Fibroblast of mammary gland (primary cell): ENCODE data around the gene SLC9C2.
"Not testable (repeated sequence)": the region's sequence is repeated elsewhere in the genome, so short reads cannot be mapped to it uniquely, and the experiment has no call there.

Experiments
- DNase-seq: peaks from one replicate; pipeline ENCODE4 v3.0.0-alpha.2; 2010; ENCODE audit warnings: low read depth
- H3K4me3 ChIP-seq: 2 replicates; pipeline ENCODE4 v1.5.1; 2011; ENCODE audit warnings: low read depth, mild to moderate bottlenecking, low read length, moderate library complexity; ENCODE audit not compliant: control insufficient read depth
- TF ChIP-seq, protein P1 (sequence below): conservative IDR thresholded peaks from 2 replicates; pipeline ENCODE4 v1.5.1; 2011; ENCODE audit warnings: low read depth, low read length, inconsistent platforms; ENCODE audit not compliant: control insufficient read depth, insufficient read depth

SLC9C2 gene

GRCh38 chr1:173523329-173523728, 79.5 kb downstream of the SLC9C2 start:
- no peak for DNase-seq
- TF ChIP-seq, protein P1, sequence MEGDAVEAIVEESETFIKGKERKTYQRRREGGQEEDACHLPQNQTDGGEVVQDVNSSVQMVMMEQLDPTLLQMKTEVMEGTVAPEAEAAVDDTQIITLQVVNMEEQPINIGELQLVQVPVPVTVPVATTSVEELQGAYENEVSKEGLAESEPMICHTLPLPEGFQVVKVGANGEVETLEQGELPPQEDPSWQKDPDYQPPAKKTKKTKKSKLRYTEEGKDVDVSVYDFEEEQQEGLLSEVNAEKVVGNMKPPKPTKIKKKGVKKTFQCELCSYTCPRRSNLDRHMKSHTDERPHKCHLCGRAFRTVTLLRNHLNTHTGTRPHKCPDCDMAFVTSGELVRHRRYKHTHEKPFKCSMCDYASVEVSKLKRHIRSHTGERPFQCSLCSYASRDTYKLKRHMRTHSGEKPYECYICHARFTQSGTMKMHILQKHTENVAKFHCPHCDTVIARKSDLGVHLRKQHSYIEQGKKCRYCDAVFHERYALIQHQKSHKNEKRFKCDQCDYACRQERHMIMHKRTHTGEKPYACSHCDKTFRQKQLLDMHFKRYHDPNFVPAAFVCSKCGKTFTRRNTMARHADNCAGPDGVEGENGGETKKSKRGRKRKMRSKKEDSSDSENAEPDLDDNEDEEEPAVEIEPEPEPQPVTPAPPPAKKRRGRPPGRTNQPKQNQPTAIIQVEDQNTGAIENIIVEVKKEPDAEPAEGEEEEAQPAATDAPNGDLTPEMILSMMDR, result no peak
- no peak overlapping the region for H3K4me3 ChIP-seq

DNA sequence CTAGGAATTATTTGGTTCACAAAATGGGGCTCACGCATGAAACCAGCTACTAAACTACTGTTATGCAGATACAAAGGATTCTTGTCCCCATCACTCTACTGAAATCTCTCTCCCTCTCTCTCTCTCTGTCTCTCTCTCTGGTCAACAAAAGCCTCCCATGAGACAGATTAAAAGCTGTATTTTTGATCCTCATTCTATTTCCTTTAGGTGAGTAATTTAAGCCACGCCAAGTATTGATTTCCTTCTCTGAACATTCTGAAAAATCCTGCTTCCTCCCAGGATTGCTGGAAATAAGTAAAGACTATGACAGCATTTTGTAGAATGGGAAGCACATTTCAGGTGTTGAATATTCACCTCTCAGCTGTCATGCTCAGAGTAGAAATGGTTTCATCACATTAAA, 82.1 kb downstream of the SLC9C2 start:
- TF ChIP-seq, protein P1, result no peak
- H3K4me3 ChIP-seq, result no peak overlapping the region
- DNase-seq, result no peak

GRCh38 chr1:173514503-173514902, 88.4 kb downstream of the SLC9C2 start:
- H3K4me3 ChIP-seq, DNase-seq: not testable (repeated sequence)

GRCh38 chr1:173509797-173510196, 93.1 kb downstream of the SLC9C2 start:
- TF ChIP-seq, protein P1, result no peak
- H3K4me3 ChIP-seq, result no peak overlapping the region
- no peak for DNase-seq

DNA sequence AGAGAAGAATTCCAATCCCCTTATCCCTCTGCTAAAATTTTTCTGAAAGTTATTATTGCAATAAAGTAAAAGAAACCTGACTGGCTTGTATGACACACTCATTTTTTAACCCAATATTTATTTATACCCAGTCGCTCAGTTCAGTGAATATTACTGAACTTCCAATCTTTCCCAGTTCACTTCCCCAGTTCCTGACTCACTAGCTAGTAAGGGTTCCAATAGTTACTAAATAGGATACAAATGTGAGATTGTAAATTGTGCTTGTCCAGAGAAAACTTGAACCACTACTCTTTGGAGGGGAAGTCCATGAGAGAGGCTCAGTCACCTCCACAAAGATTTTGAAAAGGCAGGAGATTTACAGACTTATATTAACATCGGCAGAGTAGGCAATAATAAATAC, 94.3 kb downstream of the SLC9C2 start:
- DNase-seq, result no peak

GRCh38 chr1:173507847-173508209, 95.0 kb downstream of the SLC9C2 start:
- no peak for DNase-seq
- H3K4me3 ChIP-seq, result no peak overlapping the region
- TF ChIP-seq, protein P1, result no peak

More for the DNA sequence above, 94.3 kb downstream of the SLC9C2 start:
- H3K4me3 ChIP-seq, result no peak overlapping the region
- TF ChIP-seq, protein P1, result no peak

DNA sequence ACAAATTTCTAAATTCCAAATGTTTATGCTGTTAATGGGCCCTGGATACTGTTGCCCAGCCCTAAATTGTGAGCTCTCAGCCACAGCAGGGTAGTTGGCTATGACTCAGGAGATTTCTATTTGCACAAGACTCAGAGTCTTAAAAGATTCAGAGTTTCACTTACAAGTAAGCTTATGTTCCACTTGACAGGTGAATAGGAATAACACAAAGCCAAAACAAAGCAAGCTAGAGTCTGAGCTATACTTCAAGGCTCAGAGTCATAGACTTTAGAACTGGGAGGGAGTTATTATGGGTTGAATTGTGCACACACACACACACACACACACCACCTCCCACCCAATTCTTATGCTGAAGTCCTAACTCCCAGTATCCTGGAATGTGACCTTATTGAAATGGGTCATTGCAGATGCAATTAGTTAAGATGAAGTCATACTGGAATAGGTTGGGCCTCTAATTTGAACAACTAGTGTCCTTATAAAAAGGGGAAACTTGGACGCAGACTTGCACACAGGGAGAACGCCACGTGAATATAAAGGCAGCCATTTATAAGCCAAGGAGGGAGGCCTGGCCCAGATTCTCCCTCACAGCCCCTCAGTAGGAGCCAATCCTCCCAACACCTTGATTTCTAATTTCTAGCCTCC, 95.5 kb downstream of the SLC9C2 start:
- TF ChIP-seq, protein P1, result no peak
- DNase-seq, result peak; percentile 59
- no peak overlapping the region for H3K4me3 ChIP-seq
